Stimulated activated CD8-positive, alpha-beta memory T cell treated with anti-CD3 and anti-CD28 coated beads, Interleukin-4, amount 100 ng/mL, for 1 hour (primary cell): ENCODE measurements around the gene P4HB.

ENCODE experiments used
- DNase-seq, 2 donors: peaks; one replicate each; pipeline ENCODE4 v3.0.0-alpha.2; 2020; ENCODE audit warnings: low read depth in 2 of 2, low spot score in 1 of 2

Gene P4HB

GRCh38 chr17:81868674-81869220, 8.4 kb upstream of the P4HB start:
- no peak for DNase-seq

- no peak for DNase-seq
Measured at GRCh38 chr17:81867991-81868673, 7.8 kb upstream of the P4HB start.

- no peak for DNase-seq
Measured at GRCh38 chr17:81867170-81867990, 7.0 kb upstream of the P4HB start.

- no peak for DNase-seq
Measured at GRCh38 chr17:81866440-81867169, 6.3 kb upstream of the P4HB start.

DNA sequence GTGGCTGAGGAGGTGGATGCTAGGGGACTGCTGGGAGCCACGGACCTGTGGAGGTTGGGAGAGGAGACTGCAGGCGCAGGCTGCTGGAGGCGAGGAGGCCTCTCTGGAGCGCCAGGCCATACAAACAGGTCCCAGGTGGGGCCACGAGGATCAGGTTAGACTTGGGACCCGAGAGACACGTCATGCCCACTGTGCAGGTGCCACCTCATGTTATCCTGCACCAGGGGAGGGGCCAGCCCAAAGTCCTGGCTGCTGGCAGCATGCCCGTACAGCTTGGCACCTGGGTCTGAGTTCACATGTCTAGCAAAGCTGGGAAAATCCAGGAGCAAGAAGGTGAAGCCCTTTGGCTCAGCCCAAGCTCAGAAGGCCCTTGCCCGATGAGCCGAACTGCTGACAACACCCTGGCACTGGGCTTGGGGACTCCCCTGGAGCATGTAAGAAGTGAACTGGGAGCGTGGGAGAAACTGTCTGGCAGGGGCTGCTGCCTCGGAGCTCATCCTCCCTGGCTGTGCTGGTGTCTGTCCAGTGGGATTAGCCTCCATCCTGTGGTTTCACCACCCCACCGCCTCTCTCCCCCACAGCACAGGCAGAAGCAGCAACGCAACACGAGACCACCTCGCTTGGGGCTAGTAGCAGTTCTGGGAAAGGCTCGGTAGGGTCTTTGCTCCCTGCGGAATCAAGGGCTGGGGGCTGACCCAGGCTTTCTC, 5.6 kb upstream of the P4HB start:
- DNase-seq: no peak

GRCh38 chr17:81865358-81865732, 5.0 kb upstream of the P4HB start:
- DNase-seq: no peak

DNA sequence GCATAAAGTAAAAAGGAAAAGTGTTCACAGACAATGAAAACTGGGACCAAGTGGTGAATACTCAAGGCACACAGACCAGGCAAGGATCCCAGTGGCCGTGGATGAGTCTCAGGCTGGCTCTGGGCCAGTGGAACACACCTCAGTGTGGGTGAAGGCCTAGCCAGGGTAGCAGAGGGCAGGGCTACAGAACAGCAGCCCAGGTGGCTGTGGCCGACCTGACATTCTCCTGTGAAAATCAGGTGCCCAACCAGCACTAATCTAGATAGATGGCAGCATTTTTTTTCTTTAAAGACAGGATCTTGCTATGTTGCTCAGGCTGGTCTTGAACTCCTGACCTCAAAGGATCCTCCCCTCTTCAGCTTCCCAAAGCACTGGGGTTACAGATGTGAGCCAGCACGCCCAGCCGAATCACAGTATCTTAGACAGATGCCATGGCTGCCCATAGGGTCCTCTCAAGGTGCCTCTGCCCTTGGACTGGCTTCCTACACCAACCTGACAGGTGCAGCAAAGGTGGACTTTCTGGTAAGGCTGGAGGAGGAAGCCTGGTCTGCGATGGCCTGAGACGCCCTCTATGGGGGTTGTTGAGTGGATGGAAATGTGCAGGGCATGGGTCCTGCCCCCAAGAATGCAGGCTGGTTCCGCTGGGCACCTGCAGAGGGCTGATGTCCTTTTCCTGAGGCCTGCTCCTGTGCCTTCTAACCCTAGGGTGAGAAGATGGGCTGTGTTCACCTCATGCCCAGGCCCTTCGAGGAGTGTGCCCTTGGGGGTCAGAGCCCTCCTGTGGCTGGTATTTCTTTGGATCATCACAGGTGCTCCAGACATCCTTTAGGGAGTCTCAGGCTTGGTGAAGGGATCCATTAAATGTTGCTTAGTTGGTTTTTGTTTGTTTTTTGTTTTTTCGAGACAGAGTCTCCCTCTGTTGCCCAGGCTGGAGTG, 3.8 kb upstream of the P4HB start:
- DNase-seq: no peak

GRCh38 chr17:81863123-81863675, 2.9 kb upstream of the P4HB start:
- no peak for DNase-seq

DNA sequence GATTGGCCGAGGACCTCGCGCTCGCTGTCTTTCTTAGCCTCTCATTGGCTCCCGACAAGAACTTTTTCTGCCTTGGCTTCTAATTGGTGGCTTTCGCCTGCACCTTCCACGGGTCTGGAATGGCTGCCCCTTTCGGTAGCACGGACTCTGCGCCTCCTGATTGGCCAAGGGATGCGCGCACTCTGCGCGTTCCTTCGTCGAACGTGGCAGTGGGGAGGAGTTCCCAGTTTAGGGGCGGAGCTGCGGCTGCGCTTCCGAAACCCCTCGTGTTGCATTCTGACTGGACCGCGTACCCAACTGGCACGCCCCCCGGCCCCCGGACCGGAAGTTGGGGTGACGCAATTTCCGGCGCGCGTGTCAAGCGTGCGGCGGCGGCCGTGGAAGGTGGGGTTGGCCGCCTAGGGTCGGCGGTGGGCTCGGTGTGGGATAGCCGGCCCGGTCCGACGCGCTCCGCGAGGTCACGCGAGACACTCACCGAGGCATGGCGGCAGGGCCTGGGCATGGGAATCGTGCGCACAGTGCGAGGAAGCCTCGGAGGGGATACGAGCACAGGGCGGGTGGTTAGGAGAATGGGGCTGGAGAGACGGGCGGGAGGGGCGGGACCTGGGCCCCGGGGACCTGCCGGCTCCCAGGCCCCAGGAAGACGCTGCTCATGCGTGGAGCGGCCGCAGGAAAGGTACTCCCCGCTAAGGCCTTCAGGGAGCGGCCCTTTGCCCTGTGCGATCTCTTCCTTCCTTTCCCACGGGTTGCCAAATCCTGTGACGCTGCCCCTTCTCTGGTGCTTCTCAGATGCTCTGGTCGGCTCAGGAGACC, 627 bp upstream of the P4HB start:
- peak; percentile 99 for DNase-seq

- no peak for DNase-seq
Measured at GRCh38 chr17:81858967-81859905, 1.1 kb downstream of the P4HB start.

- DNase-seq: no peak
Measured at GRCh38 chr17:81858170-81858966, 2.0 kb downstream of the P4HB start.

DNA sequence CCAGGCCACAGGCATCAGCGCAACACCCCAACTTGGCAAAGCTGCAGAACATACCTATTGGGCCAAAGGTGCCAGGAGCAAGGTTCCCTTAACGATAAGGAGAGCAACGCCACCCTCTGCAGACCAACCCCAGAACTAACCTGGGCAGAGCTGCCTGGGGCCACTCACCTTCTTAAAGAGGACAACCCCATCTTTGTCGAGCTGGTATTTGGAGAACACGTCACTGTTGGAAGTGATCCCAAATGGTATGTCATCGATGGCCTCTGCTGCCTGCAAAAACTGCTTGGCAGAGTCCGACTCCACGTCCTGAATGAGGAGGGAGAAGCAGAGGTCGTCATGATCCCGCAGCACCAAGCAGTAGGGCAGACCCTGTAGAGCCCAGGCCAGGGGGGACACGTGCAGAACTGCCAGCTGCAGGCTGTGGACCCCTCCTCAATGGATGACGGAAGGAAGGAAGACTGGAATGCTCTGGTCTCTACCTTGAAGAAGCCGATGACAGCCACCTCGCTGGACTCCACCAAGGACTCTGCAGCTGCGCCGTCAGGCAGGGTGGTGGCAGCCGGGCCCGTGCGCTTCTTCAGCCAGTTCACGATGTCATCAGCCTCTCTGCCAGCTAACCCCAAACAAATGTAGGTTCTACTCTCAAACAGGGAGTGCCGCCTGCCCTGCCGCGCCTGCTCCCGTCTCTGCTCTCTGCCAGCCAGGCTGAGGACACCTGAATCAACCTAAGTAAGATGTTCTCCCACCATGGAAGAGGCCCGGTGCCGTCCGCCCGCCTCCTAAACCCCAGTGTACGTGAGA, 5.2 kb downstream of the P4HB start:
- no peak for DNase-seq

GRCh38 chr17:81852237-81852636, 8.1 kb downstream of the P4HB start:
- no peak for DNase-seq

- DNase-seq: no peak
Measured at GRCh38 chr17:81851423-81851822, 8.9 kb downstream of the P4HB start.

DNA sequence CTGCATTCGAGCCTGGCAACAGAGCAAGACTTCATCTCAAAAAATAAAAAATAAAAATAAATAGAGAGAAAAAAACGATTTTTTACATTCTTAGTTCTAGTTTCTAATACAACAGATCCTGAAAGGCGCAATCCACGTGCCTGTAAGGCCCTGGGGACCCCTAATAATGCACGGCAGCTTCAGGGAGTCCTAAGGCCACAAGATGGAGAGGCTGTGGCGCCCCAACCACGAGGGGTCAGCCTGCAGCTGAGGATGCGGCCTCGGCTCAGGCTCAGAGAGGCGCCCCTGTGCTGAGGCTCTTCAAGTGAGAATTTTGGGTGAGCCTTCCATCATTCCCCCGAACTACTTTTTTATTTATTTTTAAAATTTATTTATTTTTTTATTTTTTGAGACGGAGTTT, 10.9 kb downstream of the P4HB start:
- DNase-seq: no peak
